Activated naive CD8-positive, alpha-beta T cell treated with anti-CD3 and anti-CD28 coated beads, Interleukin-2, amount 50 U/mL, for 16 hours (primary cell): Measurements from ENCODE around the gene TXLNA.
"Not testable (repeated sequence)": the region's sequence is repeated elsewhere in the genome, so short reads cannot be mapped to it uniquely, and the experiment has no call there.

Experiments used
- DNase-seq: peaks from one replicate; pipeline ENCODE4 v3.0.0-alpha.2; 2020; ENCODE audit warnings: low read depth, low spot score

The TXLNA gene

DNA sequence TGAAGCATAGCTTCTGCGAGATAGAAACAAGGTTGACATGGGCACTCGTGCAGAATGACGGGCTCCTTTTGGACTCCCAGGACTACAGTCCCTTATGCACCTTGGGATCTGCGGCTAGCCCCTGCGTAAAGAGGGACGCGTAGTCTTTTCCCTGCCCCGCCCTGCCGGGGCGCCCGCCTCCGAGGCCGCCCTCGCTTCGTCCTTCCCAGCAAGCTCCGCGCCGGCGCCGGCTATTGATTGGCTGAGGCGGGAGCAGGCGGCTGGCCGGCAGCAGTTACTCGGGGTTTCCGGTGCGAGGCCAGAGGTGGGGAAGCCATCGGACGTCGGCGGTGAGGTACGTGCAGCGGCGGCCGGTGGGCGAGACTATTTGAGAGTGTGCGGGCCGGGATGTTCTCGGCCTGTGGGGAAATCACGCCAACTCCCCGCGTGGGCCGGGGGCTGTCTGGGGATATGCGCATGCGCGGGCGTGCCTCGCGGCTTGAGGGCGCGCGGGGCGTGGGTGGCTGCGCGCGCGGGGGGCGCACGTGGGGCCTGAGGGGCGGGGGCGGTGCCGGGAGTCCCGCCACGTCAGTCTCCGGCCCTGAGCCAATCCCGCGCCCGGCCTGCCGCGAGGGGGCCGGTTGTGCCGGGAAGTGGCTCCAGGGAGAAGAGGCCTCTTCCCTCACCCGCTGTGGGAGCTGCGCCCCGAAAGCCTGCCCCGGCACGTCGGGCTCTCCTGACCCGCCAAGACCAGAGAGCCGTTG is at the start of gene TXLNA:
Gene TXLNA, plus strand, starts transcription at position 233 of the 743 bp plus-strand sequence. CDS start 671 bp downstream, outside the sequence.
- peak; percentile 70 for DNase-seq

DNA sequence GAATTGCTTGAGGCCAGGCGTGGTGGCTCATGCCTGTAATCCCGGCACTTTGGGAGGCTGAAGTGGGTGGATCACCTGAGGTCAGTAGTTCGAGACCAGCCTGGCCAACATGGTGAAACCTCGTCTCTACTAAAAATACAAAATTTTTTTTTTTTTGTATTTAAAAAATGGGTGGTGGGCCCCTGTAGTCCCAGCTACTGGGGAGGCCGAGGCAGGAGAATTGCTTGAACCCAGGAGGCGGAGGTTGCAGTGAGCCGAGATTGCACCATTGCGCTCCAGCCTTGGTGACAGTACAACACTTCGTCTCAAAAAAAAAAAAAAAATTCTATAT is 45.6 kb upstream of the TXLNA start:
- DNase-seq = not testable (repeated sequence)

DNA sequence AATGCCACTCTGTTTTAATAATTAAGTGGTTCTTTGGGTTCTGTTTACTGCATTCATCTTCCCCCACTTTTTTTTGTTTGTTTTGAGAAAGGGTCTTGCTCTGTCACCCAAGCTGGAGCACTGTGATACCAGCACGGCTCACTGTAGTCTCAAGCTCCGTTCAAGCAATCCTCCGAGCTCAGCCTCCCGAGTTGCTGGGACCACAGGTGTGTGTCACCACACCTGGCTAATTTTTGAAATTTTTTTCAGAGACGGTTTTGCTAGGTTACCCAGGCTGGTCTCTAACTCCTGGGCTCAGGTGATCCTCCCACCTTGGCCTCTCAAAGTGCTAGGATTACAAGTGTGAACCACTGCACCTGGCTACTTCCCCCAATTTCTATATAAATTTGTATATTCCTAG is 42.4 kb upstream of the TXLNA start:
- DNase-seq = no peak

DNA sequence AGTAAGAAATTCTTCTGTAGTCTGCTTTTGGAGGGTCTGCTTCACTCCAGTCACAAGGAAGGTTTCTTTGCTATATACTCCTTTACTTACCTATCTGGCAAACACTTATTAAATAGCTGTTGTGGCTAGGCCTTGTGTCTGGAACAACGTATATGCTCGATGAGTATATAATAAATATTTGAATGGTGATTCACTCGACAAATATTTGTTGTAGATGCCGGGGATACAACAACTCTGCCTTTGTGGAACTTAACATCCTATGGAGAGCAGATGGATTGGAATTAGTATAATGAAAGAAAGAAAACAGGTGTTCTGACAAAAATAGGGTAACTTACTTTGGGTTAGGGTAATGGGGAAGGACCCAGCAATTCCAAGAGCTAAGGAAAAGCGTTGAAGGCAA is 40.5 kb upstream of the TXLNA start:
- DNase-seq = no peak

DNA sequence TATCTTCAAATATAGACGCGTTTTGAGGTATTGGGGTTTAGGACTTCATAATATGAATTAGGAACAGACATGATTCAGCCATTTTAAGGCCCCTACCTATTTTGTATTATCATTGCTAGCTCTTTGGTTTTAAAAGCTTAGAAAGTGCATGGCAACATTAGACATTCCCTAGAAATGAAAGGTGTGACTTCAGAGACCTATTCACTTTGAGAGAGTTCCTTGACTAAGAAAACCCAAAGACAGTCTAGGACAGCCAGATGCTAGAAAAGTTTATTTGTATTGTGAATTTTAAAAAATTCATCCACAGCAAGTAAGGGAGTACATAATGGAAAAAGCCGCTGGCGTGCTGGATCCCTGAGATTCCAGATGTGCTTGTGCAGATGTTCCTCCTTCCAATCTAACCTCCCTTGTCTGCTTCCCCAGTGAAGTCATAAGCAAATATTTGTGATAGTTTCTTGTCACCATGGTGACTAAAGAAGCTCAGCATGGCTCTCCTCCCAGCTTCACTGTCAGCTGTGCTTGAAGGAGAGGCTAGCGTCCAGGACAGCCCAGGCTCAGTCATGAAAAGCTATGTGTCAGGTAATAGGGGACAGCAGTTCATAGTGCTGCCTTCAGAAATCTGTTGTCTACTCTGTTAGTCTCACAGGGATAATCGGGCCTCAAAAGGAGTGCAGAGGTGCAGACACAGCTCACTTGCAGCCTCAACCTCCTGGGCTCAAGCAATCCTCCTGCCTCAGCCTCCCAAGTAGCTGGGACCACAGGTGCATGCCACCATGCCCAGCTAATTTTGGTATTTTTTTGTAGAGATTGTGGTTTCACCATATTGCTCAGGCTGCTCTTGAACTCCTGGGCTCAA is 36.8 kb upstream of the TXLNA start:
- no peak for DNase-seq

DNA sequence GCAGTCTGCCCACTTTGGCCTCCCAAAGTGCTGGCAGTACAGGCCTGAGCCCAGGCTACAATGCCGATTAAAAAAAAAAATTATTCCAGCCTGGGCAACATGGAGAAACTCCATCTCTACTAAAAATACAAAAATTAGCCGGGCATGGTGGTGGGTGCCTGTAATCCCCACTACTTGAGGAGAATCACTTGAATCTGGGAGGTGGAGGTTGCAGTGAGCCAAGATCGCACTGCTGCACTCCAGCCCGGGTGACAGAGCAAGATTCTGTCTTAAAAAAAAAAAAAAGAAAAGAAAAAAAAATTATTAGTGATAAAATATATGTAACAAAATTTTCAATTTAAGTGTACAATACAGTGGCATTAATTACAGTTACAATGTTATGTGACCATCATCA is 36.2 kb upstream of the TXLNA start:
- DNase-seq = not testable (repeated sequence)

DNA sequence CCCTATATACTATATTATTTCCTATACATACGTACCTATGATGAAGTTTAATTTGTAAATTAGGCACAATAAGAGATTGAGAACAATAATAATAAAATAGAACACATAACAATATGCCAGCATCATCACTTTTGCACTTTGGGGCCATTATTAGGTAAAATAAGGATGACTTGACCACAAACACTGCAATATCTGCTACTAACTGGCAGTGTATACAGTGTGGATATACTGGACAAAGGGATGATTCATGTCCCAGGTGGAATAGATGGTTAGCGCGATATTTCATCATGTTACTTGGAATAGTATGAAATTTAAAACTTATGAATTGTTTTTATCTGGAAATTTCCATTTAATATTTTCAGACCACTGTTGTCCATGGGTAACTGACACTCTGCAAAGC is 35.4 kb upstream of the TXLNA start:
- DNase-seq = no peak

DNA sequence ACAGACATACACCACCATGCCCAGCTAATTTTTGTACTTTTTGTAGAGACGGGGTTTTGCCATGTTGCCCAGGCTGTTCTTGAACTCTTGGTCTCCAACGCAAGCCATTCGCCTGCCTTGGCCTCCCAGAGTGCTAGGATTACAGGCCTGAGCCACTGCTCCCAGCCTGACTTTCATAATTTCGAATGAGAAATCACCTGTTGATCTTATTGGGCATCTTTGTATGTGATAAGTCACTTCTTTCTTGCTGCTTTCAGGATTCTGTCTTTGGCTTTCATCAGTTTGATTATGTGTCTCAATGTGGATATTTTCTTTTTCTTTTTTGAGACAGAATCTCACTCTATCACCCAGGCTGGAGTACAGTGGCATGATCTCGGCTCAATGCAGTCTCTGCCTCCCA is 31.7 kb upstream of the TXLNA start:
- DNase-seq = not testable (repeated sequence)

DNA sequence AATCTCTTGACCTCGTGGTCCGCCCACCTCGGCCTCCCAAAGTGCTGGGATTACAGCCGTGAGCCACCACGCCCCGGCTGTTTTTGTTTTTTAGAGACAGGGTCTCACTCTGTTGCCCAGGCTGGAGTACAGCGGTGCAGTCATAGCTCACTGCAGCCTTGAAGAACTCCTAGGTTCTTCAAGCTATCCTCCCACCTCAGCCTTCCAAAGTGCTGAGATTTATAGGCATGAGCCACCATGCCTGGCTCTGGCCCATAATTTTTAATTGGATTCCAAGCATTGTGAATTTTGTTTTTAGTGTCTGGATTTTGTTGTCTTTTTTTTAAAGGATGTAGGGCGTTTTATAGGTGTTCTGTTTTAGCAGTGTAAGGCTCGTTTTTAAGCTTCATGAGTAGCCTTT is 28.6 kb upstream of the TXLNA start:
- no peak for DNase-seq

DNA sequence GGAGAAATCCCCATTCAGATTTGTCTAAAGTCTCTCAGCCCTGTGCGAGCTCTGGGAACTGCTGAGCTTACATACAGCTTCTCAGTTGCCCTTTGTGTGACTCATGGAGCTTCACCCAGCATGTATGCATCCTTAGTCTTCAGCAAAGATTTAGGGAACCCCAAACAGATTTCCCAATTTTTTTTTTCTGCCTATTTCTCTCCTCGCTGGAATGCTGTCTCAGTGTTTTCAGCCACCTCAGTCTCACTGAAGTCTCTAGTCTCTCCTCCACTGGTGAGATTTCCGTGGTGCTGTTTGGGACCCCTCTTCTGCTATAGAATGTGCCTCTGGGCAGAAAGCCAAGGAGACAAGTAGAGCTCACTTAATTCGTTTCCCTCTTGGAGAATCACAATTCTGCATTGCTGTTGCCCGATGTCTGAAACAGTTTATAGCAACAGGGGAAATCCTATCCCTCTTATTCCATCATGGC is 28.1 kb upstream of the TXLNA start:
- DNase-seq = no peak

DNA sequence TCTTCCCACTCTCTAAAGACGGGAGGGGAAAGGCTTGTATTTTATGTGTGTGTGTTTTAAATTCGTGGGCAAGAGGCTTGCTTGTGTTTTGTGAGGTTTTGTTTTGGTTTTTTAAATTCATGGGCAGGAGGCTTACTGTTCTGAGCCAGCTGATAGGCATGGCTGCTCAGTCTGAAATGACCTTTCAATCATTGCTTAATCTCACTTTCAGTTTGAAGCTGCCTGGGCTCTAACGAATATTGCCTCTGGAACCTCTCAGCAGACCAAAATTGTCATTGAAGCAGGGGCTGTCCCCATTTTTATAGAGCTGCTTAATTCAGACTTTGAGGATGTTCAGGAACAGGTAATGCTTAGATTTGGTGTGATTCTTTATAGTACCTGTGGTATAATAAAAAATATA is 20.3 kb upstream of the TXLNA start:
- DNase-seq = no peak

DNA sequence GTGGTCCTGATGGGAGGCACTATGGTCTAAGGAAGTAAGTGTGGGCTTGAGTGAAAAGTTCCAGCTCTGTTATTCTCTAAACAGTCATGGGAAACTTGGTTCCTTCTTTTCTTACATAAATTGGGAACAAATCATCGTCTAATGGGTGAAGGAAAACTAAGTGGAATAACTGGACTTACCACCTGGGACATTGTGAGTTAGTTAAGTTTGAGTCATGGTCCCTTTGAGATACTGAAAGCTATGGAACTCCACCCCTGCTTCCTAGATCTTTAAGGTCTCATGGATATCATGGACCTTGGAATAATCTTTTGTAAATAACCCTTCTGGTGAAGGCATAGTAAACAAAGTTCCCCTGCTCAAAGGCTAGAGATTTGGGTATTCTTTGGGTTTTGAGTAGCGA is 16.1 kb upstream of the TXLNA start:
- DNase-seq = no peak

DNA sequence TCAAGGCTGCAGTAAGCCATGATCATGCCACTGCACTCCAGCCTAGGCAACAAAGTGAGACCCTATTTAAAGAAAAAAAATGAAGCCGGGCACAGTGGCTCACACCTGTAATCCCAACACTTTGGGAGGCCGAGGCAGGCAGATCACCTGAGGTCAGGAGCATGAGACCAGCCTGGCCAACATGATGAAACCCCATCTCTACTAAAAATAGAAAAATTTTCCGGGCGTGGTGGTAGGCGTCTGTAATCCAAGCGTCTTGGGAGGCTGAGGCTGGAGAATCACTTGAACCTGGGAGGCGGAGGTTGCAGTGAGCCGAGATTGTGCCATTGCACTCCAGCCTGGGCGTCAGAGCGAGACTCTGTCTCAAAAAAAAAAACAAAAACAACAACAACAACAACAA is 13.8 kb upstream of the TXLNA start:
- DNase-seq = not testable (repeated sequence)

DNA sequence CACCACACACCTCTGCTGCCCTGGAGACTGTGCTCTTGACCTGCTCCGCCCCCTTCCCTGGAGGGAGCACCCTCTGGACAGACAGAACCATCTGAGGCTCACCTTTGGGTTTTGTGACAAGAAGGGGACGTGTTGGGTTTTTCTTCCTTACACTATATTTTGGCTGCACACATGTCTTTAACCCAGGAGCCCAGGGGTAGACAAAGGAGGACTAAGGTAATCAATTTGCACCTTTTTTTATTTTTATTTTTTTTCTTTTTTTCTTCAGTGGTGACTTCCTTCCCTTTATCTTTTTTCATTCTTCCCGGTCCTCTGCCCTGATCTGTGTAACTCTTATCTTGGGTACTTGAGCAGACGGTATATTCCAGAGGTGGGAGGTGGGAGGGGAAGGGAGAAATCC is 8.5 kb upstream of the TXLNA start:
- no peak for DNase-seq

DNA sequence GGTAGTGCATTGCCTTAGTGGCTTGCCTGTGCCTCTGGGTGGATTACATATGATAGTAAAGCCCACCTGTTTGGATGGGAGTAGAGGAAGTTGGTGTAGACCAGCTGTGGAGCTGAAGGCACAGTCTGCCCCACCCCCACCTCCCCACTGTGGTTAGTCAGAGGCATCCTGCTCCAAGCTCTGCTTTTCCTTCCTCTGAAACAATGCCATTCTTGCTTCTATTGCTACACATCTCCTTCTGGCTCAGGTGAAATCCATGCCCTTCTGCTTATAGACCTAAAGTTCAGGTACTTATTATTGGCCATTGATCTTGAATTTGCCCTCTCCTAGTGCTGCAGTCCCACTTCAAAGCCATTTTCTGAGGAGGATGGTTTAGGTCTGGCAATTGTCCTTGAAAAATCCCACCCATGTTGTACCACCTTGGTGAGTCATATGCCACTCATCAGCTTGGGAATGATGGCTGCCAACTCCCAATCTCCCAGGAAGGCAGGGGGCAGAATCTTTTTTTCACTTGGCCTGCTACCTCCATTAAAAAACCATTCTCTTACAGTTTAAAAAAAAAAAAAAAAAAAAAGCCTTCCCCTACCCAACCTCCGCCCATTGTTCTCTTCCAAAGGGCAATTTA is 6.7 kb upstream of the TXLNA start:
- no peak for DNase-seq

DNA sequence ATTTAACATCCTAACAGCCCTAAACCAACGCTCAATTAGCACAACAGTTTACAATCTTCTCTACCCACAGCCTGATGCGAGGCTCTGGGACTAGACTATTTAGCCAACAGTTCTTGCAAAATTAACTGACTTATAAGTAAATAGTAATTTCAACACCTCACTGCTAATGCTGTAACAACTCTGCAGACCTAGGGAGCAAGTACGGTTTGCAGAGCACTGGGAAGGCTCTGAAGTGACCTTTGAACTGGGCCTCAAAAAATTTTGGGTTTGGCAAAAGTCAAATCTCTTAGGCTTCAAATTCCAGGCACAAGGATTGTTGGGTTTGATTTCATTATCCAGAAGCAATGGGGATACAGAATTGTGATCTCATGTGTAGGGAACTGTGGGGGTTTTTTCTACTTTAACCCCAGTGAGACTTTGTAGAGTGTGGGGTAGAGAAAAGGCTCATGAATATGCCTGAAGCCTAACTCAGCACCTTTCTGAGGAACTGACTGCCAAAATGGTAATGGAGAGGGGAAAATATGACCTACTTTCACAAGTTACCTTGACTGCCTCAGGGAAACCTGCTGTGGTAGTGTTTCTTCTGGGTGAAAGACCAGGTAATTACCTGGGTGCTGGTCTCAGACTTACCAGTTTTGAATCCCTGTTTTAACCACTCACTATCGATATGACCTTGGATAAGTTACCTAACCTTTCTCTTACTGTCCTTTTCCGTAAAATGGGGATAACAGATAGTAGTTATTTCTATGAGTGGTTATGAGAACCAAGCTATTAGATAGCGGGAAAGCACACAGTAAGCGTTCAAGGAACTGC is 889 bp upstream of the TXLNA start:
- DNase-seq = no peak

DNA sequence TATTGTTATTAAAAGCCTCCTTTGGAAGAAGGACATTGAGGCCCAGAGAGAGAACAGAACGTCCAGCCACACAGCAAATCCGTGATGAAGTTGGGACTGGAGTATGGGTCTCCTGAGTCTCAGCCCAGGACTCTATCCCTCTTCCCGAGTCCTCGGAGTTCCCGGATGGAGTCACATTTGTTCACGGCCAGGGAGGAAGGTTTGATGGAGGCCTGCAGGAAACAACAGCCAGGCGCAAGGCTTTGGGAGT is 357 bp upstream of the TXLNA start:
- DNase-seq = no peak

DNA sequence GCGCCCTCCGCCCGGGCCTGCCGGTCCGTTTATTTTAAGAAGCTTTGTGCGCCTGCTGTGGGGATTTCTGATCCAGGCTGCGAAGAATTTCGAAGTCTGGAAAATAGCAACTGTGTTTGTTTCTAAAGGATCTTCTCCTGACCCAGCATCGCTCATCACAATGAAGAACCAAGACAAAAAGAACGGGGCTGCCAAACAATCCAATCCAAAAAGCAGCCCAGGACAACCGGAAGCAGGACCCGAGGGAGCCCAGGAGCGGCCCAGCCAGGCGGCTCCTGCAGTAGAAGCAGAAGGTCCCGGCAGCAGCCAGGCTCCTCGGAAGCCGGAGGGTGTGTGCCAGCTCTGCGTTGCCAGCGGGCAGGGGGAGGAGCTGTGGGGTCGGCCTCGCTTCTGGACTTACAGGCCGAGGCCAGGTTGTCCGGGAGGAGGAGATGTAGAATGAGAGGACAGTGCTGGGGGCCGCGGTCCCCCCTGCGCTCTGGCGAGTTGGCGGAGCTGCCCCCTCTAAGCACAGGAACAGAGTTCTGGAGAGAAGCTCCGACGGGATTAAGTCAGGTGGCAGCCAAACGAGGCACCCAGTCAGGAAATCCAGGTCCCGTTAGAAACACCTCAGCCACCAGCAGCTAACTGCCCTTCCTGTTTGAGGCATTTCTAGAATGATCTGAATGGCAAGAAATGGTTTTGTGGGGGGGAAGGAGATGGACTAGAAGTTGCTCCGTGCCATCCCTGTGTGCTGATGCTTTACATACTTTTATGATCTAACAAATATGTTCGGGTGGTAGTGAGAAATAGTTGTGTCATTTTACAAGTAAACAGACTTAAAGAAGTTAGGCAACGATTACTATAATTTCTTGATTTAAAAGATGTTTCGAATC is 948 bp downstream of the TXLNA start:
- DNase-seq = no peak

DNA sequence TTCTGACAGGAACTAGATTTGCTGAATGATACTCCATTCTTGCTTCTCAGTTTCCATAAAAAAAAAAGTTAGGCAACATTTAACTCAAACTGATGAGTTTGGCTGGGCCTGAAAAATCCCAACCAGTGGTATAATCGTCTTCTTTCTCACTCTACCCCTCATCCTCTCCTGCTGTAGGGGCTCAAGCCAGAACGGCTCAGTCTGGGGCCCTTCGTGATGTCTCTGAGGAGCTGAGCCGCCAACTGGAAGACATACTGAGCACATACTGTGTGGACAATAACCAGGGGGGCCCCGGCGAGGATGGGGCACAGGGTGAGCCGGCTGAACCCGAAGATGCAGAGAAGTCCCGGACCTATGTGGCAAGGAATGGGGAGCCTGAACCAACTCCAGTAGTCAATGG is 1.6 kb downstream of the TXLNA start:
- DNase-seq = no peak

DNA sequence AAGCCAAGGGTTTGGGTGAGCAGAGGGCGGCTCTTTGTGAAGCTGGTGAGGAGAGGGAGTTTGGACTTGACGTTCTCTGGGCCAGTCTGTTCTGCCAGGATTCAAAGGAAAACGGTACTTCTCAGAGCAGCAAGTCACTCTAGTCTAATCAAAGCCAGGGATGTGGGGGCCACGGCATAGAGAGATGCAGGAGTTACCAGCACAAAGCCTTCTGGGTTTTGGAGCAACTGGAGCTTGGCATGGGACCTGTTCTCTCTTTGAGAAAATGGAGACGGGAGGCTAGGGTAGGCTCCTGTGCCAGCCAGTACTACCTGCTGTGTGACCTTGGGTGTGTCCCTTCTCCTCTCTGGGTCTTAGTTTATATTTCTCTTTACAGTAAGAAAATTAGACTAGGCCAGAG is 2.1 kb downstream of the TXLNA start:
- DNase-seq = no peak

DNA sequence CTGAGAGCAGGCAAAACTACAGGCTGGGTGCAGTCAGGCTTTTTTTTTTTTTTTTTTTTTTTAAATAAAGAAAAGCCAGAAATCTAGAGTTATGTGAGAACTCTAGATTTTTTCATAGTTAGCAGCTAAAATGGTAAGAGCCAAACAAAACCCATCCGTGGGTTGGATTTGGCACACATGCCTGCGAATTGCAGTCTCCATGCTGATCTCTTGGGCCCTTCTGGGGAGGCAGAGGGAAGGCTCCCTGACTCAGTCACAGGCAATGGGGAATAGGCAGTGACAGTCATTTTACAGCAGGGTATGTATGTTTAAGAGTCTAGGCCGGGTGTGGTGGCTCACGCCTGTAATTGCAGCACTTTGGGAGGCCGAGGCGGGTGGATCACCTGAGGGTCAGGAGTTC is 2.6 kb downstream of the TXLNA start:
- DNase-seq = no peak
